ENCODE measurements around the gene MTMR1.

DNA sequence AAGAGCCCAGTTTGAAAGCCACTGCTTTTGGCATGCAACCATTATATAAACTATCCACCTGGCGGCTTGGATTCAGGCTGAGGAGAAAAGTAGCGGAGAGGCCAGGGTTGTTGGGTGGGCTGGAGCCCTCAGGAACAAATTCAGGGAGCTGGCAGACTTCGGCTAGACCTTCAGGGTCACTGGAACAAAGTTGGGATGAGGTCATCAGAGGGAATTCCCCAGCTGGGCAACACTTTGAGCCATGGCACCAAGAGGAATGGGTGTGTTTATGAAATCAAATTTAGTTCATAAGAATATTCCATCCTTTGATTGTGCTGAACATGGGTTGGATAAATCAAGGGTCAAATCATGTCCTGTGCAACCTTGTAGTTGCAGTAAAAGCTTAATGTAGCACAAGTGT, 22.0 kb downstream of the MTMR1 start:
- TF ChIP-seq, protein P1, sequence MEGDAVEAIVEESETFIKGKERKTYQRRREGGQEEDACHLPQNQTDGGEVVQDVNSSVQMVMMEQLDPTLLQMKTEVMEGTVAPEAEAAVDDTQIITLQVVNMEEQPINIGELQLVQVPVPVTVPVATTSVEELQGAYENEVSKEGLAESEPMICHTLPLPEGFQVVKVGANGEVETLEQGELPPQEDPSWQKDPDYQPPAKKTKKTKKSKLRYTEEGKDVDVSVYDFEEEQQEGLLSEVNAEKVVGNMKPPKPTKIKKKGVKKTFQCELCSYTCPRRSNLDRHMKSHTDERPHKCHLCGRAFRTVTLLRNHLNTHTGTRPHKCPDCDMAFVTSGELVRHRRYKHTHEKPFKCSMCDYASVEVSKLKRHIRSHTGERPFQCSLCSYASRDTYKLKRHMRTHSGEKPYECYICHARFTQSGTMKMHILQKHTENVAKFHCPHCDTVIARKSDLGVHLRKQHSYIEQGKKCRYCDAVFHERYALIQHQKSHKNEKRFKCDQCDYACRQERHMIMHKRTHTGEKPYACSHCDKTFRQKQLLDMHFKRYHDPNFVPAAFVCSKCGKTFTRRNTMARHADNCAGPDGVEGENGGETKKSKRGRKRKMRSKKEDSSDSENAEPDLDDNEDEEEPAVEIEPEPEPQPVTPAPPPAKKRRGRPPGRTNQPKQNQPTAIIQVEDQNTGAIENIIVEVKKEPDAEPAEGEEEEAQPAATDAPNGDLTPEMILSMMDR (IDR thresholded peaks at IDR 0.05), result no peak
- no peak for TF ChIP-seq ZFX (IDR thresholded peaks at IDR 0.05; ENCODE audit: borderline replicate concordance)

All from 22Rv1 (cell line).